GM12878 (cell line): Measurements from ENCODE around the gene CEND1. TPM values are rescaled to one million over a fixed set of nuclear protein-coding genes. Genes with fewer than 3 reads are reported as not detected.

Experiments used
- BACH1 ChIP-seq: fragments of 450-650 bp; IDR thresholded peaks from 2 replicates; pipeline ENCODE4 v1.6.1; 2017; ENCODE audit warnings: mild to moderate bottlenecking, borderline replicate concordance
- BRCA1 ChIP-seq: IDR thresholded peaks from 2 replicates; pipeline ENCODE4 v1.6.1; 2011; ENCODE audit warnings: low read depth, low read length, improper control_type of control experiment
- E4F1 ChIP-seq: fragments of 450-650 bp; IDR thresholded peaks from 2 replicates; pipeline ENCODE4 v1.6.1; 2018; ENCODE audit warnings: borderline replicate concordance, mild to moderate bottlenecking; ENCODE audit not compliant: partially characterized antibody
- EP300 ChIP-seq, 2 experiments: fragments of 150-350 bp in 1 of 2; IDR thresholded peaks; 2 replicates each; pipeline ENCODE4 v1.6.1; 2011 to 2012; ENCODE audit warnings: low read depth in 2 of 2, low read length in 2 of 2, borderline replicate concordance in 1 of 2, improper control_type of control experiment in 1 of 2, inconsistent platforms in 1 of 2; ENCODE audit not compliant: control insufficient read depth in 1 of 2
- HSF1 ChIP-seq: fragments of 150-350 bp; IDR thresholded peaks from 2 replicates; pipeline ENCODE4 v1.6.1; 2014; ENCODE audit warnings: mild to moderate bottlenecking, low read depth, low read length
- JUND ChIP-seq: IDR thresholded peaks from 2 replicates; pipeline ENCODE4 v1.6.1; 2012; ENCODE audit warnings: low read depth, mild to moderate bottlenecking, low read length, improper control_type of control experiment, moderate library complexity
- LARP7 ChIP-seq: fragments of 450-650 bp; IDR thresholded peaks from 2 replicates; pipeline ENCODE4 v1.6.1; 2017; ENCODE audit warnings: mild to moderate bottlenecking
- MEF2A ChIP-seq: IDR thresholded peaks from 2 replicates; pipeline ENCODE4 v1.6.1; 2011; ENCODE audit warnings: low read depth, mild to moderate bottlenecking, low read length, moderate library complexity; ENCODE audit not compliant: insufficient read depth
- MTA3 ChIP-seq: IDR thresholded peaks from 2 replicates; pipeline ENCODE4 v1.6.1; 2012; ENCODE audit warnings: low read length, inconsistent platforms, borderline replicate concordance
- NBN ChIP-seq: fragments of 450-650 bp; IDR thresholded peaks from 2 replicates; pipeline ENCODE4 v1.6.1; 2016
- NR2C2 ChIP-seq: IDR thresholded peaks from 2 replicates; pipeline ENCODE4 v1.6.1; 2011; ENCODE audit warnings: borderline replicate concordance, low read depth; ENCODE audit not compliant: control insufficient read depth, insufficient read length
- NRF1 ChIP-seq: conservative IDR thresholded peaks from 2 replicates; pipeline ENCODE4 v1.6.1; 2011; ENCODE audit warnings: mild to moderate bottlenecking, low read depth, low read length, improper control_type of control experiment
- PAX8 ChIP-seq: fragments of 450-650 bp; IDR thresholded peaks from 2 replicates; pipeline ENCODE4 v1.6.1; 2017; ENCODE audit warnings: mild to moderate bottlenecking, moderate library complexity
- POLR2AphosphoS5 ChIP-seq: IDR thresholded peaks from 2 replicates; pipeline ENCODE4 v1.6.1; 2011; ENCODE audit warnings: mild to moderate bottlenecking, low read length, inconsistent platforms
- SP1 ChIP-seq: IDR thresholded peaks from one replicate; pipeline ENCODE4 v1.6.1; 2011; ENCODE audit warnings: low read depth, low read length
- TCF12 ChIP-seq: IDR thresholded peaks from 2 replicates; pipeline ENCODE4 v1.6.1; 2011; ENCODE audit warnings: low read depth, mild to moderate bottlenecking, low read length
- TCF3 ChIP-seq: IDR thresholded peaks from 2 replicates; pipeline ENCODE4 v1.6.1; 2012; ENCODE audit warnings: low read depth, mild to moderate bottlenecking, low read length, borderline replicate concordance; ENCODE audit not compliant: insufficient read depth
- USF2 ChIP-seq: IDR thresholded peaks from 2 replicates; pipeline ENCODE4 v1.6.1; 2011; ENCODE audit warnings: low read depth, low read length, improper control_type of control experiment, borderline replicate concordance
- polyA plus RNA-seq, 11 experiments: library from polyadenylated mRNA; depleted of rRNA in 4 of 11; unstranded in 6 of 11; stranded (reverse) in 5 of 11; fragments of >200 nt; fragmentation: Nextera tagmentation in 4 of 11; fragmentation: Illumina TruSeq in 1 of 11; extraction: Ambion mirVana in 4 of 11; extraction: Trizol in 1 of 11; gene quantifications; 1 replicate in 1 of 11; 2 replicates in 10 of 11; pipeline versions ENCODE4 v1.2.1 to v1.2.3, GENCODE V29; 2011 to 2016; ENCODE audit warnings: inconsistent platforms in 2 of 11, missing spikeins in 2 of 11, low read depth in 1 of 11
- total RNA-seq, 4 experiments: library from RNA; depleted of rRNA in 3 of 4; stranded (reverse); fragments of >200 nt in 3 of 4; fragmentation: Illumina TruSeq in 1 of 4; extraction: Trizol in 1 of 4; gene quantifications; 2 replicates each; pipeline versions ENCODE4 v1.2.1 to v1.2.3, GENCODE V29; 2013 to 2021
- TF ChIP-seq, protein P1 (sequence below): IDR thresholded peaks from 2 replicates; pipeline ENCODE4 v1.6.1; 2012; ENCODE audit warnings: low read depth, low read length, improper control_type of control experiment
- TF ChIP-seq, protein P2 (sequence below): fragments of 450-650 bp; IDR thresholded peaks from 2 replicates; pipeline ENCODE4 v1.6.1; 2017; ENCODE audit warnings: mild to moderate bottlenecking, moderate library complexity

CEND1 gene
- total and polyA plus RNA-seq, 10 of the 15 experiments (the other 5 are each of a cell fraction or from before 2014, with no cell fraction given) = 0.31 to 13.6 (median 7.2) TPM; not detected in 1

- no peak for TF ChIP-seq EP300 (IDR thresholded peaks at IDR 0.05; ENCODE audit: borderline replicate concordance in 1 of 2, control insufficient read depth in 1 of 2, low read depth in 2 of 2, low read length in 2 of 2)
- TF ChIP-seq SP1 = peak; percentile 27
- TF ChIP-seq MTA3 = no peak
- no peak for TF ChIP-seq NR2C2
- no peak for TF ChIP-seq HSF1
- TF ChIP-seq JUND = no peak
- TF ChIP-seq TCF12 = no peak
- TF ChIP-seq E4F1 = no peak
- TF ChIP-seq PAX8 = no peak
- TF ChIP-seq NBN = no peak
- peak; percentile 88 for TF ChIP-seq USF2
- peak; percentile 89 for TF ChIP-seq LARP7
- TF ChIP-seq POLR2AphosphoS5 = peak; percentile 71
- TF ChIP-seq MEF2A = no peak
- TF ChIP-seq BACH1 = peak; percentile 88
- no peak for TF ChIP-seq BRCA1
- peak; percentile 22; the same call in 1 of the 2 replicates for TF ChIP-seq TCF3
- TF ChIP-seq, protein P1, sequence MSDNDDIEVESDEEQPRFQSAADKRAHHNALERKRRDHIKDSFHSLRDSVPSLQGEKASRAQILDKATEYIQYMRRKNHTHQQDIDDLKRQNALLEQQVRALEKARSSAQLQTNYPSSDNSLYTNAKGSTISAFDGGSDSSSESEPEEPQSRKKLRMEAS = peak; percentile 87
- TF ChIP-seq, protein P2, sequence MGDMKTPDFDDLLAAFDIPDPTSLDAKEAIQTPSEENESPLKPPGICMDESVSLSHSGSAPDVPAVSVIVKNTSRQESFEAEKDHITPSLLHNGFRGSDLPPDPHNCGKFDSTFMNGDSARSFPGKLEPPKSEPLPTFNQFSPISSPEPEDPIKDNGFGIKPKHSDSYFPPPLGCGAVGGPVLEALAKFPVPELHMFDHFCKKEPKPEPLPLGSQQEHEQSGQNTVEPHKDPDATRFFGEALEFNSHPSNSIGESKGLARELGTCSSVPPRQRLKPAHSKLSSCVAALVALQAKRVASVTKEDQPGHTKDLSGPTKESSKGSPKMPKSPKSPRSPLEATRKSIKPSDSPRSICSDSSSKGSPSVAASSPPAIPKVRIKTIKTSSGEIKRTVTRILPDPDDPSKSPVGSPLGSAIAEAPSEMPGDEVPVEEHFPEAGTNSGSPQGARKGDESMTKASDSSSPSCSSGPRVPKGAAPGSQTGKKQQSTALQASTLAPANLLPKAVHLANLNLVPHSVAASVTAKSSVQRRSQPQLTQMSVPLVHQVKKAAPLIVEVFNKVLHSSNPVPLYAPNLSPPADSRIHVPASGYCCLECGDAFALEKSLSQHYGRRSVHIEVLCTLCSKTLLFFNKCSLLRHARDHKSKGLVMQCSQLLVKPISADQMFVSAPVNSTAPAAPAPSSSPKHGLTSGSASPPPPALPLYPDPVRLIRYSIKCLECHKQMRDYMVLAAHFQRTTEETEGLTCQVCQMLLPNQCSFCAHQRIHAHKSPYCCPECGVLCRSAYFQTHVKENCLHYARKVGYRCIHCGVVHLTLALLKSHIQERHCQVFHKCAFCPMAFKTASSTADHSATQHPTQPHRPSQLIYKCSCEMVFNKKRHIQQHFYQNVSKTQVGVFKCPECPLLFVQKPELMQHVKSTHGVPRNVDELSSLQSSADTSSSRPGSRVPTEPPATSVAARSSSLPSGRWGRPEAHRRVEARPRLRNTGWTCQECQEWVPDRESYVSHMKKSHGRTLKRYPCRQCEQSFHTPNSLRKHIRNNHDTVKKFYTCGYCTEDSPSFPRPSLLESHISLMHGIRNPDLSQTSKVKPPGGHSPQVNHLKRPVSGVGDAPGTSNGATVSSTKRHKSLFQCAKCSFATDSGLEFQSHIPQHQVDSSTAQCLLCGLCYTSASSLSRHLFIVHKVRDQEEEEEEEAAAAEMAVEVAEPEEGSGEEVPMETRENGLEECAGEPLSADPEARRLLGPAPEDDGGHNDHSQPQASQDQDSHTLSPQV = peak; percentile 52
- peak; percentile 61 for TF ChIP-seq NRF1
Measured at GRCh38 chr11:777288-778255, 12.3 kb downstream of the CEND1 start, which contains the start of gene GATD1 (continued).
